HEK293 (cell line): Measurements from ENCODE around the gene HEYL.

Source experiments
- CTCF ChIA-PET: fragments of 350-600 bp; formaldehyde crosslinking; extraction: SDS; loops from one replicate; lab custom pipeline; 2021; ENCODE audit warnings: antibody characterized with exemption; lab: Yijun Ruan, JAX
- POLR2A ChIA-PET: fragments of 300-600 bp; formaldehyde crosslinking; extraction: SDS; loops from one replicate; lab custom pipeline; 2020; ENCODE audit warnings: antibody characterized with exemption, inconsistent platforms; lab: Yijun Ruan, JAX
- H3K27ac ChIP-seq: fragments of 200-500 bp; sonication (Bioruptor generic); 2 replicates; pipeline ENCODE4 v1.5.1; 2014; ENCODE audit warnings: low read depth, low read length, control low read depth, inconsistent platforms; ENCODE audit errors: extremely low read depth
- H3K36me3 ChIP-seq, 2 experiments: fragments of 200-500 bp in 1 of 2; sonication (Bioruptor generic) in 1 of 2; 1 replicate in 1 of 2; 2 replicates in 1 of 2; pipeline ENCODE4 v1.5.1; 2014 to 2017; ENCODE audit warnings: inconsistent platforms in 2 of 2, low read length in 2 of 2; ENCODE audit not compliant: control insufficient read depth in 2 of 2, insufficient read depth in 1 of 2
- H3K4me1 ChIP-seq: fragments of 200-500 bp; sonication (Bioruptor generic); 2 replicates; pipeline ENCODE4 v1.5.1; 2014; ENCODE audit warnings: mild to moderate bottlenecking, low read length, inconsistent platforms; ENCODE audit not compliant: control insufficient read depth, insufficient read depth
- H3K4me3 ChIP-seq: 2 replicates; pipeline ENCODE4 v1.5.1; 2011; ENCODE audit warnings: low read depth, mild to moderate bottlenecking, control low read depth, low read length, moderate library complexity
- H3K9me3 ChIP-seq: fragments of 200-500 bp; sonication (Bioruptor generic); 2 replicates; pipeline ENCODE4 v1.5.1; 2014; ENCODE audit warnings: low read depth, low read length, inconsistent platforms; ENCODE audit not compliant: control insufficient read depth, insufficient read depth
- EGR2 ChIP-seq: fragments of 450-650 bp; formaldehyde crosslinking; IDR thresholded peaks from 2 replicates; pipeline ENCODE4 v1.5.1; 2016; ENCODE audit warnings: low read depth, missing biosample characterization, missing genetic modification characterization
- SCRT1 ChIP-seq: fragments of 450-650 bp; formaldehyde crosslinking; IDR thresholded peaks from 2 replicates; pipeline ENCODE4 v1.5.1; 2016; ENCODE audit warnings: missing biosample characterization, missing genetic modification characterization, borderline replicate concordance
- YY1 ChIP-seq: fragments of 450-650 bp; formaldehyde crosslinking; IDR thresholded peaks from 2 replicates; pipeline ENCODE4 v1.5.1; 2018; ENCODE audit warnings: missing biosample characterization, missing genetic modification characterization
- ZFHX2 ChIP-seq: fragments of 450-650 bp; formaldehyde crosslinking; conservative IDR thresholded peaks from 2 replicates; pipeline ENCODE4 v1.5.1; 2016; ENCODE audit warnings: missing biosample characterization, missing genetic modification characterization
- ZFP3 ChIP-seq: fragments of 450-650 bp; formaldehyde crosslinking; IDR thresholded peaks from 2 replicates; pipeline ENCODE4 v1.5.1; 2016; ENCODE audit warnings: low read depth, missing biosample characterization, missing genetic modification characterization
- ZIC2 ChIP-seq: fragments of 450-650 bp; formaldehyde crosslinking; IDR thresholded peaks from 2 replicates; pipeline ENCODE4 v1.5.1; 2016; ENCODE audit warnings: missing biosample characterization, missing genetic modification characterization
- ZNF311 ChIP-seq: fragments of 450-650 bp; formaldehyde crosslinking; IDR thresholded peaks from 2 replicates; pipeline ENCODE4 v1.5.1; 2017; ENCODE audit warnings: missing biosample characterization, missing genetic modification characterization, borderline replicate concordance
- ZNF37A ChIP-seq: fragments of 450-650 bp; IDR thresholded peaks from 2 replicates; pipeline ENCODE4 v1.5.1; 2018; ENCODE audit warnings: missing biosample characterization, missing genetic modification characterization
- ZNF555 ChIP-seq: fragments of 450-650 bp; formaldehyde crosslinking; conservative IDR thresholded peaks from 2 replicates; pipeline ENCODE4 v1.5.1; 2017; ENCODE audit warnings: missing biosample characterization, mild to moderate bottlenecking, missing genetic modification characterization, inconsistent platforms
- ZNF701 ChIP-seq: fragments of 450-650 bp; formaldehyde crosslinking; IDR thresholded peaks from 2 replicates; pipeline ENCODE4 v1.5.1; 2016; ENCODE audit warnings: missing biosample characterization, missing genetic modification characterization
- TF ChIP-seq, protein P1 (sequence below): fragments of 450-650 bp; formaldehyde crosslinking; IDR thresholded peaks from 2 replicates; pipeline ENCODE4 v1.5.1; 2016; ENCODE audit warnings: missing biosample characterization, missing genetic modification characterization
- TF ChIP-seq, protein P2 (sequence below): fragments of 450-650 bp; formaldehyde crosslinking; IDR thresholded peaks from 2 replicates; pipeline ENCODE4 v1.5.0; 2017; ENCODE audit warnings: missing biosample characterization, missing genetic modification characterization, borderline replicate concordance
- TF ChIP-seq, protein P3 (sequence below): fragments of 450-650 bp; IDR thresholded peaks from 2 replicates; pipeline ENCODE4 v1.5.1; 2018; ENCODE audit warnings: missing biosample characterization, missing genetic modification characterization
- TF ChIP-seq, protein P4 (sequence below): fragments of 450-650 bp; formaldehyde crosslinking; IDR thresholded peaks from 2 replicates; pipeline ENCODE4 v1.5.1; 2016; ENCODE audit warnings: missing biosample characterization, missing genetic modification characterization

Gene HEYL

DNA sequence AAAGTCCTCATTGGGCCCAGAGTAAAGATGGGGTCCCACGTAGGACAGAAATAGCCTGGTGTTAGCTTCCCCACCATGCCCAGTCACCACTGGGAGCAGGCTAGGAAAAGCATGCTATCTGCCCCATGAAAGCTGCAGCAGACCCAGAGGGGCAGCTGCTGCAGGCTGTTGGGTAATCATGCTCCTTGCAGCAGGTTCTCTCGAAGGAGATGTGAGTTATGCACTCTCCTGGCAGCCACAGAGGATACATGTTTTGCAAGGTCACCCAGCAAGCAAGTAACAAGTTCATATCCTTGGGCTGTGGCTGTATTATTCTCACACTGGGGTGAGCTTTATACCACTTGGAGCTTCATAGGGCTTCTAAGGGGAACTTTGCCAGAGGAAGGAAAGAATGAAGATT lies 9.1 kb upstream of the HEYL start:
- ChIA-PET POLR2A (no interaction called here), CTCF (interaction anchor here (0.6 to 15.5 kb wide), 4 partner anchors 10 to 110 kb away, joined by 3 to 350 read pairs (median 23); no protein-coding TSS in a partner anchor)
- Histone ChIP-seq H3K27ac (no peak overlapping the region), H3K36me3 (no peaks in the 10 kb centered on the region), H3K9me3 (no peaks in the 10 kb centered on the region), H3K4me1 (no peaks in the 10 kb centered on the region), H3K4me3 (no peak overlapping the region)
- TF ChIP-seq ZNF311 (tag by site-specific recombination) = no peak

DNA sequence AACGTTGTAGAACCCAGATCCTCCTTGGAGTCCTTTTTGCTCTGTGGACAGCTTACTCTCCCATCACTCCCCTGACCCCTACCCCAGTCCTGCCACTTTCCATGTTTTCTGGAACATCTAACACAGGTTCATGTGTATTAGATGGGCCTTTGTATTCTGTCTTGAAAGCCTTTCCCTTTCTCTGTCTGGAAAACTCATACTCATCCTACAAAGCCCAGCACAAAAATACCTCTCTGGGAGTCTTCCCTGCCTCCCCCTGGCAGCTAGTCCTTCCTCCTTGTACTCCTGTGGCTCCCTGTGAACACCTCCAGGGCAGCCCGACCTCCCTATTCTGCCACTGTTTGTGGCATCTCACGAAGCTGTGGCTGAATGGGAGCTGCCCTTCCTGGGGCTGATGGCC lies 7.8 kb upstream of the HEYL start:
- H3K4me3 ChIP-seq = no peak overlapping the region

DNA sequence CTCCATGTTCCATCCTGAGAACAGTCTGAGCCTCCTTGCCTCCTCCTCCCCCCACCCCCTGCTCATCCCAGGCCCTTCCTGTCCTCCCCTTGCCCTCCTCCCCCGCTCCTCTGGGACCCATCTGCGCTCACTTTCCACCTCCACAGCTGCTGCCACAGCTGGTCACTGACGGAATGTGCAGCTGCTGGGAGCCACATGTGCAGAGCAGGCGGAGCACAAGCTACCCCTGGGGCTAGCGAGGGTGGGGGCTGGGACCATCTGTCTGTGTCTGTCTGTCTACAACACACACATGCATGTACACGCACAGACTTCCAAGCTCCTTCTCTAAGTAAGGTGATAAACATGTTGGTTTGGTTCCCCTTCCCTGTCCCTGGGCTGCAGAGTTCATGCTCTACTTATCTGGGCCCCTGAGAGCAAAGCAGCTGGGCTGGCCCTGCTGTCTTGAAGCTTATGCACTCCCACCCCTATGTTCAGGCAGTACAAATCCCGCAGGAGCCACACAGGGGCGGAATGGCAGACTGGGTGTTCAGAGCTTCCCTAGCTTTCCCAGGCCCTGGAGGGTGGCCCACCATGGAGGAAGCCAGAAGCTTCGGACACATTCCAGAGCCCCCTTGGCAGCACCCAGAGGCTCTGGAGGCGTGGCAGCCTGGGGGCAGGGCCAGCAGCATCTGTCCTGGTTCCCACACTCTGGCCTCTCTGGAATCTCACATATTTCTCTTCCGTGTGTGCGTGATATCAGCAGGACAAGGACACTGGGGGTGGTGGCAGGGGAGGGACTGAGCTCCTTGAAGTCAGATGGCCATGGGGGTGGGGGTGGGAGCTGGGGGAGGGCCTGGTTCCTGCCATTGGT lies 7.0 kb upstream of the HEYL start:
- no peak overlapping the region for H3K27ac ChIP-seq
- CTCF ChIA-PET = interaction anchor here (0.8 to 15.5 kb wide), 4 partner anchors 9 to 152 kb away, joined by 3 to 350 read pairs (median 24); no protein-coding TSS in a partner anchor
- TF ChIP-seq SCRT1 (no peak), ZNF555 (tag by site-specific recombination) (no peak), ZNF701 (tag by site-specific recombination) (no peak), EGR2 (tag by site-specific recombination) (peak; percentile 69; the same call in 1 of the 2 replicates), YY1 (tag by site-specific recombination) (no peak), ZFHX2 (tag by site-specific recombination) (0 out of 2 replicates have a peak, but pooled peaks have one; percentile 32), ZNF37A (tag by site-specific recombination) (no peak), ZIC2 (tag by site-specific recombination) (0 out of 2 replicates have a peak, but pooled peaks have one; percentile 6)
- TF ChIP-seq, protein P1, sequence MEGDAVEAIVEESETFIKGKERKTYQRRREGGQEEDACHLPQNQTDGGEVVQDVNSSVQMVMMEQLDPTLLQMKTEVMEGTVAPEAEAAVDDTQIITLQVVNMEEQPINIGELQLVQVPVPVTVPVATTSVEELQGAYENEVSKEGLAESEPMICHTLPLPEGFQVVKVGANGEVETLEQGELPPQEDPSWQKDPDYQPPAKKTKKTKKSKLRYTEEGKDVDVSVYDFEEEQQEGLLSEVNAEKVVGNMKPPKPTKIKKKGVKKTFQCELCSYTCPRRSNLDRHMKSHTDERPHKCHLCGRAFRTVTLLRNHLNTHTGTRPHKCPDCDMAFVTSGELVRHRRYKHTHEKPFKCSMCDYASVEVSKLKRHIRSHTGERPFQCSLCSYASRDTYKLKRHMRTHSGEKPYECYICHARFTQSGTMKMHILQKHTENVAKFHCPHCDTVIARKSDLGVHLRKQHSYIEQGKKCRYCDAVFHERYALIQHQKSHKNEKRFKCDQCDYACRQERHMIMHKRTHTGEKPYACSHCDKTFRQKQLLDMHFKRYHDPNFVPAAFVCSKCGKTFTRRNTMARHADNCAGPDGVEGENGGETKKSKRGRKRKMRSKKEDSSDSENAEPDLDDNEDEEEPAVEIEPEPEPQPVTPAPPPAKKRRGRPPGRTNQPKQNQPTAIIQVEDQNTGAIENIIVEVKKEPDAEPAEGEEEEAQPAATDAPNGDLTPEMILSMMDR (tag by site-specific recombination) = peak; percentile 14; the same call in 1 of the 2 replicates
- TF ChIP-seq, protein P2, sequence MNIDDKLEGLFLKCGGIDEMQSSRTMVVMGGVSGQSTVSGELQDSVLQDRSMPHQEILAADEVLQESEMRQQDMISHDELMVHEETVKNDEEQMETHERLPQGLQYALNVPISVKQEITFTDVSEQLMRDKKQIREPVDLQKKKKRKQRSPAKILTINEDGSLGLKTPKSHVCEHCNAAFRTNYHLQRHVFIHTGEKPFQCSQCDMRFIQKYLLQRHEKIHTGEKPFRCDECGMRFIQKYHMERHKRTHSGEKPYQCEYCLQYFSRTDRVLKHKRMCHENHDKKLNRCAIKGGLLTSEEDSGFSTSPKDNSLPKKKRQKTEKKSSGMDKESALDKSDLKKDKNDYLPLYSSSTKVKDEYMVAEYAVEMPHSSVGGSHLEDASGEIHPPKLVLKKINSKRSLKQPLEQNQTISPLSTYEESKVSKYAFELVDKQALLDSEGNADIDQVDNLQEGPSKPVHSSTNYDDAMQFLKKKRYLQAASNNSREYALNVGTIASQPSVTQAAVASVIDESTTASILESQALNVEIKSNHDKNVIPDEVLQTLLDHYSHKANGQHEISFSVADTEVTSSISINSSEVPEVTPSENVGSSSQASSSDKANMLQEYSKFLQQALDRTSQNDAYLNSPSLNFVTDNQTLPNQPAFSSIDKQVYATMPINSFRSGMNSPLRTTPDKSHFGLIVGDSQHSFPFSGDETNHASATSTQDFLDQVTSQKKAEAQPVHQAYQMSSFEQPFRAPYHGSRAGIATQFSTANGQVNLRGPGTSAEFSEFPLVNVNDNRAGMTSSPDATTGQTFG = no peak
- TF ChIP-seq, protein P3, sequence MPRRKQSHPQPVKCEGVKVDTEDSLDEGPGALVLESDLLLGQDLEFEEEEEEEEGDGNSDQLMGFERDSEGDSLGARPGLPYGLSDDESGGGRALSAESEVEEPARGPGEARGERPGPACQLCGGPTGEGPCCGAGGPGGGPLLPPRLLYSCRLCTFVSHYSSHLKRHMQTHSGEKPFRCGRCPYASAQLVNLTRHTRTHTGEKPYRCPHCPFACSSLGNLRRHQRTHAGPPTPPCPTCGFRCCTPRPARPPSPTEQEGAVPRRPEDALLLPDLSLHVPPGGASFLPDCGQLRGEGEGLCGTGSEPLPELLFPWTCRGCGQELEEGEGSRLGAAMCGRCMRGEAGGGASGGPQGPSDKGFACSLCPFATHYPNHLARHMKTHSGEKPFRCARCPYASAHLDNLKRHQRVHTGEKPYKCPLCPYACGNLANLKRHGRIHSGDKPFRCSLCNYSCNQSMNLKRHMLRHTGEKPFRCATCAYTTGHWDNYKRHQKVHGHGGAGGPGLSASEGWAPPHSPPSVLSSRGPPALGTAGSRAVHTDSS (tag by site-specific recombination) = no peak
- TF ChIP-seq, all 188 proteins: peak for 4
- Histone ChIP-seq H3K36me3 (no peaks in the 10 kb centered on the region), H3K4me1 (no peaks in the 10 kb centered on the region), H3K4me3 (no peak overlapping the region), H3K9me3 (no peaks in the 10 kb centered on the region)
- POLR2A ChIA-PET = interaction anchor here (1.0 kb wide), 1 partner anchor 11 kb away, joined by 4 read pairs; no protein-coding TSS in a partner anchor

More for the DNA sequence above, 7.8 kb upstream of the HEYL start:
- Histone ChIP-seq H3K9me3 (no peaks in the 10 kb centered on the region), H3K4me1 (no peaks in the 10 kb centered on the region), H3K36me3 (no peaks in the 10 kb centered on the region), H3K27ac (no peak overlapping the region)
- ChIA-PET POLR2A (interaction anchor here (1.1 kb wide), 1 partner anchor 24 kb away, joined by 4 read pairs; the partner anchor contains the start of gene NT5C1A), CTCF (interaction anchor here (1.5 to 15.5 kb wide), 3 partner anchors 11 to 151 kb away, joined by 4 to 350 read pairs (median 43); no protein-coding TSS in a partner anchor)
- TF ChIP-seq, protein P4, sequence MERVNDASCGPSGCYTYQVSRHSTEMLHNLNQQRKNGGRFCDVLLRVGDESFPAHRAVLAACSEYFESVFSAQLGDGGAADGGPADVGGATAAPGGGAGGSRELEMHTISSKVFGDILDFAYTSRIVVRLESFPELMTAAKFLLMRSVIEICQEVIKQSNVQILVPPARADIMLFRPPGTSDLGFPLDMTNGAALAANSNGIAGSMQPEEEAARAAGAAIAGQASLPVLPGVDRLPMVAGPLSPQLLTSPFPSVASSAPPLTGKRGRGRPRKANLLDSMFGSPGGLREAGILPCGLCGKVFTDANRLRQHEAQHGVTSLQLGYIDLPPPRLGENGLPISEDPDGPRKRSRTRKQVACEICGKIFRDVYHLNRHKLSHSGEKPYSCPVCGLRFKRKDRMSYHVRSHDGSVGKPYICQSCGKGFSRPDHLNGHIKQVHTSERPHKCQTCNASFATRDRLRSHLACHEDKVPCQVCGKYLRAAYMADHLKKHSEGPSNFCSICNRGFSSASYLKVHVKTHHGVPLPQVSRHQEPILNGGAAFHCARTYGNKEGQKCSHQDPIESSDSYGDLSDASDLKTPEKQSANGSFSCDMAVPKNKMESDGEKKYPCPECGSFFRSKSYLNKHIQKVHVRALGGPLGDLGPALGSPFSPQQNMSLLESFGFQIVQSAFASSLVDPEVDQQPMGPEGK (tag by site-specific recombination) = no peak
- peak; percentile 80 for TF ChIP-seq ZFP3 (tag by site-specific recombination)
